Activated CD4-positive, alpha-beta memory T cell treated with anti-CD3 and anti-CD28 coated beads, Interleukin-2, amount 10 ng/mL, durations not matched to agents 7 days and 5 days (primary cell): ENCODE results near the gene UTP14A. TPM values are rescaled to one million over a fixed set of nuclear protein-coding genes. Genes with fewer than 3 reads are reported as not detected.

Source experiments
- CTCF ChIA-PET: fragments of 350-600 bp; sonication (Branson Sonifier 250); formaldehyde crosslinking; loops from one replicate; lab custom pipeline; 2021; ENCODE audit warnings: antibody characterized with exemption, inconsistent platforms; lab: Charles Lee
- POLR2A ChIA-PET: fragments of 350-600 bp; sonication (Branson Sonifier 250); formaldehyde crosslinking; loops from one replicate; lab custom pipeline; 2021; ENCODE audit warnings: antibody characterized with exemption; lab: Charles Lee
- DNase-seq: peaks from one replicate; pipeline ENCODE4 v3.0.0-alpha.2; 2020
- H3K27ac Mint-ChIP-seq: one replicate; pipeline ENCODE4 v1.8.0; 2021; ENCODE audit warnings: mild to moderate bottlenecking, mixed read lengths
- H3K27me3 Mint-ChIP-seq: one replicate; pipeline ENCODE4 v1.8.0; 2021; ENCODE audit warnings: mixed read lengths
- H3K36me3 Mint-ChIP-seq: one replicate; pipeline ENCODE4 v1.8.0; 2021; ENCODE audit warnings: low read depth, mixed read lengths
- H3K4me1 Mint-ChIP-seq: one replicate; pipeline ENCODE4 v1.8.0; 2021; ENCODE audit warnings: mixed read lengths
- H3K4me3 Mint-ChIP-seq: one replicate; pipeline ENCODE4 v1.8.0; 2021; ENCODE audit warnings: mild to moderate bottlenecking, mixed read lengths
- H3K9me3 Mint-ChIP-seq: one replicate; pipeline ENCODE4 v1.8.0; 2021; ENCODE audit warnings: mixed read lengths
- total RNA-seq, 2 experiments: library from RNA; stranded (reverse); gene quantifications; one replicate each; pipeline ENCODE4 v1.2.3, GENCODE V29; 2021

The UTP14A gene
- total RNA-seq, 2 experiments from 2014 or later = 15.3 to 18.4 TPM

DNA sequence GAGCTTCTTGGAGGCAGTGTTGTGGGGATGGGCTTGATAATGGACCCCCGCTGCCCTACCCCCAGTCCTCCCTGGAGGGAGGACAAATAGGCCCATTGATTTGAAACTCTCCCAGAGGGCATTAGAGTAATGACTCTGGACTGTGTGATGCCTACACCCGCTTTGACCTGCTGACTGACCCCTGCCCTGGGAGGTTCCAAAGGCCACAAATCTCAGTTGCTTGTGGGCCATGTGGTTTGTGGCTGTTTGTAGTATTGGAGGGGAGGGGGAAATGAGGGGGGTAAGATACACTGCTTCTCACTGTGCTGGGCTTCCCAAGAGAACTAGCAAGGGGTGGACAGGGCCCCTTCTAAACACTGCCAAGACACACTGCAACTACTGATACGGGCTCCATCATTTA lies 48.8 kb downstream of the UTP14A start:
- POLR2A ChIA-PET = no interaction called here
- Mint-ChIP-seq H3K36me3 (peaks cover 4% of the 10 kb centered on the region), H3K4me3 (no peak overlapping the region), H3K4me1 (peaks cover 32% of the 10 kb centered on the region), H3K9me3 (no peaks in the 10 kb centered on the region), H3K27me3 (peaks cover 3% of the 10 kb centered on the region), H3K27ac (no peak overlapping the region)
- CTCF ChIA-PET = no interaction called here
- DNase-seq = no peak

DNA sequence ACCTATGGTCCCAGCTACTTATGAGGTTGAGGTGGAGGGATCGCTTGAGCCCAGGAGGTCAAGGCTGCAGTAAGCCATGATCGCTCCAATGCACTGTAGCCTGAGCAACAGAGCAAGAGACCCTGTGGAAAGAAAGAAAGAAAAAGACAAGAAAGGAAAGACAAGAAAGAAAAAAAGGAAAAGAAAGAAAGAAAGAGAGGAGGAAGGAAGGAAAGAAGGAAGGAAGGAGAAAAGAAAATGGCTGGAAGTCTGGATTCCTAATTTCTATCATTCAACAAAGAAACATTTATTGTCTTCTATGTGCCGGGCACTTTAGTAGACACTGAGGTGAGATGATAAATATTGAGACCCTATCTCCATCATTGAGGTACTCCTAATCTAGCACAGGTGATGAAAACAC lies 49.7 kb downstream of the UTP14A start:
- DNase-seq = no peak
- Mint-ChIP-seq H3K27me3 (peaks cover 3% of the 10 kb centered on the region), H3K9me3 (no peaks in the 10 kb centered on the region), H3K36me3 (peaks cover 4% of the 10 kb centered on the region), H3K27ac (no peak overlapping the region), H3K4me1 (peaks cover 34% of the 10 kb centered on the region), H3K4me3 (no peak overlapping the region)
- POLR2A ChIA-PET = no interaction called here
- CTCF ChIA-PET = interaction anchor here (0.5 kb wide), 1 partner anchor 9 kb away, joined by 3 read pairs; no protein-coding TSS in a partner anchor

DNA sequence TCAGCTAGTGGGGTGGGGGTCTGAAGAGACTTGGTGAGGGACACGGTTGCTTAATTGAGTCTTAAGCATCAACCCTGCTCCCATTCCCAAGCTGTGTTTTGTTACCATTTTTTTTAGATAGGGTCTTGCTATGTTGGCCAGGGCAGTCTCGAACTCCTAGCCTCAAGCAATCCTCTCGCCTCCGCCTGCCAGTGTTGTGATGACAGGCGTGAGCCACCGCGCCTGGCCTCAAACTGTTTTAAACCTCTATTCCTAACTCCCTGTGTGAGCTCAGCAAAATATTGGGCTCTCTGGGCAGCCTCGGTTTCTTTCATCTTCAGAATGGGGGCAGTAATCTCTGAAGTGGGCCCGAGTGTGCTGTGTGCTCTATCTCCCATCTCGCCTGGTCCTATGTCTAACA lies 50.2 kb downstream of the UTP14A start:
- Mint-ChIP-seq H3K4me1 (peaks cover 38% of the 10 kb centered on the region), H3K9me3 (no peaks in the 10 kb centered on the region), H3K27ac (no peak overlapping the region), H3K36me3 (peaks cover 4% of the 10 kb centered on the region), H3K4me3 (peak overlapping the region; percentile 37), H3K27me3 (peaks cover 3% of the 10 kb centered on the region)
- ChIA-PET POLR2A (no interaction called here), CTCF (interaction anchor here (0.5 kb wide), 1 partner anchor 9 kb away, joined by 3 read pairs; no protein-coding TSS in a partner anchor)
- DNase-seq = no peak

DNA sequence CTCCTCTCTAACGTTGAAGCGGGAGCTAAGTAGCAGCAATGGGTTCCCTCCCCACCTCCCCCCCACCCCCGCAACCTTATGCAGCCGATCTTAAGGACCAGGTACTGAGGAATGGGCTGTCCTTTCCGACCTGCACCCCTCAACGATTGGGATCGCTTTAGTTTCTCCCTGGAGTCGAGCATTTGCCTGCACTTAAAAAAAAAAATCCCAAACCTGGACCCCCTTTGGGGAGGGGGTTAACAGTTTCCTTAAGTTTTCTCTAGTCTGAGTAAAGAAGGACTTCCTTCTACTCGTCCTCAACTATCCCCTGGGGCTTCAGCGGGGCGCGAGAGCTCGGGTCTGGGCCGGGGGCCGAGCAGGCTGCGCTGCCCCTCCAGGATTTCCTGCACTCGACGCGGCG lies 50.8 kb downstream of the UTP14A start:
- H3K27me3 Mint-ChIP-seq = peaks cover 3% of the 10 kb centered on the region
- H3K4me1 Mint-ChIP-seq = peaks cover 45% of the 10 kb centered on the region
- H3K27ac Mint-ChIP-seq = no peak overlapping the region
- peaks cover 4% of the 10 kb centered on the region for H3K36me3 Mint-ChIP-seq
- H3K9me3 Mint-ChIP-seq = no peaks in the 10 kb centered on the region
- peak overlapping the region; percentile 37 for H3K4me3 Mint-ChIP-seq
- CTCF ChIA-PET = no interaction called here
- POLR2A ChIA-PET = no interaction called here
- no peak for DNase-seq

DNA sequence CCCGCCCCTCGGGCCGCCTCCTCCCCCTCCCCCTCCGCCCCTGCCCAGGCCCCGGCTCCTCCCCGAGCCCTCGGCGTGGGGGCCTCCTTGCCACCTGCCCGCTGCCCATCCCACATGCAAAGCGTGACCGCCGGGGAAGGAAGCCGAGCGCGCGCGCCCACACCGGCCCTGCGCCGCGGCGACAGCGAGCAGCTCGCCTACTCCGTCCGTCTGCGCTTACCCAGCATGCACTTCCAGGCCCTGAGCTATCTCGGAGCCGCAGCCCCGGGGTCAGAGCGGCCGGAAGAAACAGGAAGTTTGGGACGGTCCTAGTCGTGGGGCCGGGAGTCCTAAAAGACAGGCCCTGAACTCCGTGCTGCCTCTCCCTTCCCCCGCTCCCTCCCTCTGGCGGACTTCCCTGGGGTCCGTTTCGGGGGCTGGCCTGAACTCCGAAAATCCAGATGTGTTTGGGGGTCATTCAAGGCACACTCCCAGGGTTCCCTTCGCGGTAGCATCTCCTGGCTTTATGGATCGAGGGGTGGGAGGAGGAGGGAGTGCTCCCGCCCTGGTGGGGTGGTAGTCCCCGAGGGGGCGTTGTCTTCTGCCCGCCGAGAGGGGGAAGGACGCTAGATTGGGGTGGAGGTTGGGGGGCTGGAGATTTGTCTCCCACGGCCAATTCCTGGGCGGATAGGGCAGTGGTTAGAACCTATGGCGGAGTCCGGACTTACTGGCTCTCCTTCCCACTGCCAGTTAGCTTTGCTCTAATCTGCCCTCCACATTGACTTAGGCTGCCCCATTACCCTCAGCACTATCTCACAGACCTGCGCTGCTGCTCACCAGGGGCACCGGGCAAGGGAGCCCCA lies 51.5 kb downstream of the UTP14A start:
- ChIA-PET POLR2A (no interaction called here), CTCF (no interaction called here)
- Mint-ChIP-seq H3K4me3 (peak overlapping the region; percentile 60), H3K9me3 (no peaks in the 10 kb centered on the region), H3K27me3 (peaks cover 3% of the 10 kb centered on the region), H3K36me3 (peaks cover 4% of the 10 kb centered on the region), H3K4me1 (peaks cover 47% of the 10 kb centered on the region), H3K27ac (peak overlapping the region; percentile 6)
- DNase-seq = peak; percentile 62

DNA sequence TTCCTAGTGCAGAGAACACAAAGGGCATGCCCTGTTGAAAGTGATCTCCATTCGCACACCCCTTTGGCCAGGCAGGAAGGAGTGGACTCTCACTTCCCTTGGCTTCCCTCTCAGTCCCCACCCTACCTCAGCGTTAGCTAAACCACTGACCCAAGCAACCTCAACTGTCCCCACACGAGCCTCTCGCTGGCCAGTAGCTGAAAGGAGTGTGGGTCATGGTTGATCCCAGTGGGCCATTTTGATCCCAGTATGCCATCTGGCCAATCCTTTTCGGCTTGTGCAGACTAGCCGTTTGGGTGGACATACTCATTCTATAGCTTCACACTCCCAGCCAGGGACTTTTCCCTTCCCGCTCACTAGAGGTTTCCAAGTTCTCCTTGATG lies 52.1 kb downstream of the UTP14A start:
- peaks cover 43% of the 10 kb centered on the region for H3K4me1 Mint-ChIP-seq
- no peak for DNase-seq
- no peaks in the 10 kb centered on the region for H3K36me3 Mint-ChIP-seq
- CTCF ChIA-PET = no interaction called here
- peaks cover 1% of the 10 kb centered on the region for H3K27me3 Mint-ChIP-seq
- POLR2A ChIA-PET = no interaction called here
- no peaks in the 10 kb centered on the region for H3K9me3 Mint-ChIP-seq
- peak overlapping the region; percentile 60 for H3K4me3 Mint-ChIP-seq
- no peak overlapping the region for H3K27ac Mint-ChIP-seq

DNA sequence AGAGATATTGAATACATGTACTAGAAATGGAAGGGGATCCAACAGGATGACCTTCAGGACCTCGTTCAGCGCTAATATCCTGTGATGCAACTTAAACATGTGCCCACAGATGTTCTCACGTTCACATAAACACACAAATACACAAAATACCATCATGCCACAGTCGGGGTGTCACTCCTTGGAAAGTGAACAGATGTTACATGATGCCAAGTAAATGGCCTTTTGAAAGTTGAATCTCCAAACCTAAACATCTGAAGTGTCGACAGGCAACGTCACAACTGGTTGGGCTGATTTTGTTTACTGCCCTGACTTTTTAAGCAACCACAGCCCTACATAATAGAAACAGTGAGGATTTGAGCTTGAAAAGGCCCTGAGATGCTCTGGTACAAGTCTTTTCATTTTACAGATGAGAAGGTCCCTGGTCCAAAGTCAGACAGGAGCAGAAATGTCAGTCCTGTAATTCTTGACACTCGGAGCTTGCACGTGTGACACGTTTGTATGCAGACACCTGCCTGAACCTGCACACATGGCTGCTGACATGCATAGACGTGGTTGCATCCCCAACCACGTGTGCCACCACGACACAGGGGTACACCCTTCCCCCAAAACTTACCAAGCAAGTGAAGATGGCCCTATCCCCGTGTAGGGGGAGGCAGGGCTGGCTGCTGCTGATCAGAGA lies 53.0 kb downstream of the UTP14A start:
- H3K4me3 Mint-ChIP-seq = no peak overlapping the region
- no peaks in the 10 kb centered on the region for H3K9me3 Mint-ChIP-seq
- CTCF ChIA-PET = no interaction called here
- peaks cover 1% of the 10 kb centered on the region for H3K27me3 Mint-ChIP-seq
- no peaks in the 10 kb centered on the region for H3K36me3 Mint-ChIP-seq
- POLR2A ChIA-PET = interaction anchor here (1.8 kb wide), 1 partner anchor 23 kb away, joined by 5 read pairs; the partner anchor contains the start of gene BCORL1
- H3K27ac Mint-ChIP-seq = no peak overlapping the region
- no peak for DNase-seq
- peaks cover 40% of the 10 kb centered on the region for H3K4me1 Mint-ChIP-seq

DNA sequence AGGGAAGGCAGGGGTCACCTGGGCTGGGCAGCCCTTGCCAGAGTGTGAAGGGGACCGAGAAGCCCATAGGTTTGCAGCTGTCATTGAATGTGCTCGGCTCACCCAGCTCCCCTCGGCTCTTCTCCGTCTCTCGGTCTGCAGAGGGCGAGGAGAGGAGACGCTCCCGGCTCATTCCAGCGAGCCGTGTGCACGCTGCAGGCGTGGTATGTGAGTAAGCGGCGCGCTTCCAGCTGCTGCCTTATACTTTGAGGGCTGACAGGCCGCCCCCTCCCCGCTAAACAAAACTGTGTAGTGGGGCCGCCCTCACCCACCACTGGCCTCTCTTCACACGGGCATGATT lies 53.5 kb downstream of the UTP14A start:
- POLR2A ChIA-PET = interaction anchor here (1.1 to 1.8 kb wide), 2 partner anchors 19 to 23 kb away, joined by 3 to 5 read pairs; partner anchors contain the start of gene BCORL1
- CTCF ChIA-PET = no interaction called here
- Mint-ChIP-seq H3K9me3 (no peaks in the 10 kb centered on the region), H3K36me3 (no peaks in the 10 kb centered on the region), H3K27me3 (peaks cover 1% of the 10 kb centered on the region), H3K4me1 (peaks cover 38% of the 10 kb centered on the region), H3K27ac (no peak overlapping the region), H3K4me3 (no peak overlapping the region)
- no peak for DNase-seq

DNA sequence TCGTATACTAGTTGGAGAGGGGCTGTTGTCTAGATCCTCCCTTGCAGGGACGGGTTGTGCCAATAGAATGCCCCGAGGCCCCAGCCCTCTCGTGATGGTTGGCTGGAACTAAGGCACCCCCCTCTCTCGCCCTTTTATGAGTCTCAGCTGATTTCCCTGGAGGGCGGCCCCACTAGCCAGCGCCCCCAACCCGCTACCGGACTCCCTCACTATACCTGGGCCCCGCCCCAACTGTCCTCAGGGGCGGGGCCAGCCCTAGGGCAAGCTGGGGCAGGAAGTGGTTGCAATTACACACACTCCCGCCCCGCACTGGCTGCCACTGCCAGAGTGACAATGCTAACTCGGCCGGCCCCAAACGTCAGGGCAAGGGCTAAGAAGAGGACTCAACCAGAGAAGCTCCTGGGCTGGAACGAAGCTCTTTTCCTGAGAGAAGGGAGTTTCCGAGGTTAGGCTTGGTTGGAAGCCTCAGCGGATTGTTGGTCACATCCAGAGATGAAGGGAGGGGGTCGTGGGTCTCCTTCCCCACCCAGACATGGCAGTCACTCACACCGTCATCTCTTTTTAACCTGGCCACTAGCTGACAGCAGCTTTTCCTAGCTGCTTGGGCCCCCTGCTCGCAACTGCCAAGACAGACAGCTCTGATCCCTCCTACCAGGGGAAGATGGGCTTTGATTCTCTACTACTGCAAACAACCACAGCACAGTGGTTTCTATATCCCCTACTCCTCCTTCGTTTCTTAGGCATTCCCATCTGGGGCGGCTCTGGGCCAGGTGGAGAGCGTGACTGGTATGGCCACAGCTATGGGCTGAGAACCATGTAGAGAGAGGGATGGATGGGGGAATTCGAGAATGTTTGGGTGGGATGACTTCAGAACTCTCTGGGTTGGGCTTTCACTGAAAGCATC lies 55.5 kb downstream of the UTP14A start:
- H3K9me3 Mint-ChIP-seq = no peaks in the 10 kb centered on the region
- CTCF ChIA-PET = interaction anchor here (0.8 to 3.1 kb wide), 7 partner anchors 30 to 357 kb away, joined by 3 to 9 read pairs (median 3); no protein-coding TSS in a partner anchor
- peaks cover 36% of the 10 kb centered on the region for H3K4me1 Mint-ChIP-seq
- H3K36me3 Mint-ChIP-seq = no peaks in the 10 kb centered on the region
- H3K27me3 Mint-ChIP-seq = no peaks in the 10 kb centered on the region
- peak overlapping the region; percentile 66 for H3K4me3 Mint-ChIP-seq
- peak; percentile 81 for DNase-seq
- H3K27ac Mint-ChIP-seq = peak overlapping the region; percentile 84
- POLR2A ChIA-PET = interaction anchor here (1.0 to 2.7 kb wide), 11 partner anchors 9 to 99 kb away, joined by 3 to 21 read pairs (median 4); partner anchors contain the start of gene UTP14A

DNA sequence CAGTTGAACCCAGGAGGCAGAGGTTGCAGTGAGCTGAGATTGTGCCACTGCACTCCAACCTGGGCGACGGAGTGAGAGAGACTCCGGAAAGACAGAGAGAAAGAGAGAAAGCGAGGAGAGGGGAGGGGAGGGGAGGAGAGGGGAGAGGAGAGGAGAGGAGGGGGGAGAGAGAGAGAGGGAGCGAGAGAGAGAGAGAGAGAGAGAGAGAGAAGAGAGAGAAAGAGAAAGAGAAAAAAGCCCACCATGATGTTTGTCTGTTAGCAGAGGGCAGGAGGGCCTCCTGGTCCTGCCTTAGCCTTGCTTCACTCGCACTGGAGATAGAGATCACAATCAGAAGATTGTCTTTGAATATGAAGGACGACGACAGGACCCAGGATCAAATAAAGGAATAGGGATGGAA lies 57.8 kb downstream of the UTP14A start:
- Mint-ChIP-seq H3K9me3 (no peaks in the 10 kb centered on the region), H3K27me3 (no peaks in the 10 kb centered on the region), H3K27ac (no peak overlapping the region), H3K4me1 (peaks cover 17% of the 10 kb centered on the region), H3K4me3 (no peak overlapping the region), H3K36me3 (no peaks in the 10 kb centered on the region)
- ChIA-PET CTCF (no interaction called here), POLR2A (interaction anchor here (0.6 to 0.9 kb wide), 2 partner anchors 13 to 225 kb away, joined by 3 to 4 read pairs; no protein-coding TSS in a partner anchor)
- no peak for DNase-seq

DNA sequence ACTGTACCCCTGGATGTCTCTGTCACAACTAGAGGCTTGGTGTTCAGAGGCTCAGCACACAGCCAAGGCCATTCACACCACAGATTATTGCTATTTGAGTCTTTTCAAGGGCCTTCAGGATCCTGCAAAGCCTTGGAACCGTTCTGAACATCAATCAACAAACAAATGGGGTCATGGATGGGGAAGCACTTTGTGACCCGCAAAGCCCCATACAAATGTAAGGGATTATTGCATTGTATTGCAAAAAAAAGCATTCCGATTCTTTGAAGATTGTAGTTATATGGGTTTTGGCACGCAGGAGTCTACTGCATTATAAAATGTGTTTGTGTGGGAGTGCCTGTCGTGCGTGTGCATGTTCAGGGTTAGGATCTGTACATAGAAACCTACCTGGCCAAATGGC lies 59.2 kb downstream of the UTP14A start:
- DNase-seq = no peak
- POLR2A ChIA-PET = no interaction called here
- no peaks in the 10 kb centered on the region for H3K27me3 Mint-ChIP-seq
- H3K9me3 Mint-ChIP-seq = no peaks in the 10 kb centered on the region
- no peak overlapping the region for H3K4me3 Mint-ChIP-seq
- CTCF ChIA-PET = no interaction called here
- peaks cover 14% of the 10 kb centered on the region for H3K4me1 Mint-ChIP-seq
- H3K36me3 Mint-ChIP-seq = no peaks in the 10 kb centered on the region
- H3K27ac Mint-ChIP-seq = no peak overlapping the region

DNA sequence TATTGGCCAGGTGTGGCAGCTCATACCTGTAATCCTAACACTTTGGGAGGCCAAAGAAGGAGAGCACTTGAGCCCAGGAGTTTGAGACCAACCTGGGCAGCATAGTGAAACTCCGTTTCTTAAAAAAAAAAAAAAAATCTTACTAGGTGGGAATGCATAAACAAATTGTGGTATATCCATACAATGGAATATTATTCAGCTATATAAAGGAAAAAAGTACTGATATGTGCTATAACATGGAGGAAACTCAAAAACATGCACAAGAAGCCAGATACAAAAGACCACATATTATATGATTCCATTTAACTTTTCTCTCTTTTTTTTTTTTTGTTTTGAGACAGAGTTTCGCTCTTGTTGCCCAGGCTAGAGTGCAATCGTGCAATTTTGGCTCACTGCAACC lies 63.0 kb downstream of the UTP14A start:
- CTCF ChIA-PET = no interaction called here
- peaks cover 11% of the 10 kb centered on the region for H3K27me3 Mint-ChIP-seq
- H3K4me1 Mint-ChIP-seq = no peaks in the 10 kb centered on the region
- no peaks in the 10 kb centered on the region for H3K9me3 Mint-ChIP-seq
- no peaks in the 10 kb centered on the region for H3K36me3 Mint-ChIP-seq
- DNase-seq = no peak
- H3K4me3 Mint-ChIP-seq = no peak overlapping the region
- H3K27ac Mint-ChIP-seq = no peak overlapping the region
- POLR2A ChIA-PET = no interaction called here
